Bladder microvascular endothelial cell (primary cell): ENCODE data around the gene LYRM7. TPM values are rescaled to one million over a fixed set of nuclear protein-coding genes. Genes with fewer than 3 reads are reported as not detected.

Experiments used
- total RNA-seq: library from RNA; depleted of rRNA; stranded (reverse); fragments of >200 nt; gene quantifications from 2 replicates; pipeline ENCODE4 v1.2.3, GENCODE V29; 2014

The LYRM7 gene
- 2.3 and 4.6 TPM in 2 replicates for total RNA-seq

DNA sequence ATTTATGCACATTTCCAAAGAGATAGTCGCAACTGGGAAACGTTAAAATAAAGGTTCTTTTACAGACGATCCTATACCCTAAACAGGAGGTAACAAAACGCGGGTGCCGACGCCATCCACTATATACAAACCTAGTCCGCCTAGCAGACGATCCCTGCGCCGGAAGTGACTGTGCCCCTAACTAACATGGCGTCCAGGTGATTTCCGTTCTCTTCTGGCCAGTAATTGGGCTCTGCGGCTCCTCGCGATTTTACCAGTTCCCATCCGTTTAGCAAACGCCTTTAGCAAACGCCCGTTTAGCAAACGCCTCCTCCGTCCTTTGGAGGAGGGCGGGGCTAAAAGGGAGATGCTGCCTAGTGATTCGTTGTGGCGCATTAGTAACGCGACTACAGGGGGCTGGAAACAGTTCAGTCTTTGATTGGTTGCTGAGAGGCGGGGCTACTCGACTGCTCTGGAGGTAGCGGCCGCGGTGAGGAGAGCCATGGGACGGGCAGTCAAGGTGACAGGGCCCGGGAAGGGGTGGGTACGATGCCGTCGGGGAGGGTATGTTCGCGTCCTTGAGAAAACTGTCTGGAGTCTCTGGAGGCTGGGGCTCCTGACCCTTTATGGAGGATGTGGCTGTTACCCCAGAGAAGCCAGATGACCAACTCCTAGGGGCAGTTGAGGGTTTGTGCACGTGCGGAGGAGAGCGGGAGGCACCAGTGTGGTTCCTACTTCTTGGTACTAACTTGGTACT, at the start of gene LYRM7:
TSS of gene LYRM7 (plus strand) at position 405 of the 736 bp plus-strand sequence. CDS start at position 482, 77 bp downstream.

DNA sequence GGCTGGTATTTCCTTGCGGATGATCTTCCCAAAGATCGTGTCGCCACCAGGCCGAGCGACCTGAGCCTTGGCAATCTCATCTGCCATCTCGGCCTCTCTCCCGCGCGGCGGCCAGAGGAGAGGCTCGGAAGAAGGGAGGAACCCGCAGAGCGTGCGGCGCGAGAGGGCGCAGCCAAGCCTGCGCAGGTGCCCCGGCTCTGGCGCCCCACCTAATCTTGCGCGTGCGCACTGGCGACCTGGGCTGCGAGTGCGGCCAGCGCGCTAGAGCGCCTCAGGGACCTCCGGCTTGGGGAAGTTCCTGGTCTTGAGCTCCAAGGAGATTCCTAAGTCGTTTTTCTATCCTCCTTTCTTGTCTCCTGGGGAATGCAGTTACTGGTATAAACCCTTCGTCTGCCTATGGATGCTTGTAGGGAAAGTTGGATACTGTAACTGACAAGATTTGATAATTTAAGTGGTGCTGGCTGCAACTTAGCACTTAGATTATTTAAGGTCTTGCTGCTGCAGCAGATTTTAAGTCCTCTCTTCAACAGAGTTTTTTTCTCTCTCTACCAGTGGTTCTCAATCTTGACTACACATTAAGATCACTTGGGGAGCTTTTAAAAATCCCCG, 5.5 kb upstream of the LYRM7 start, which contains the start of gene HINT1:
TSS of gene HINT1 (minus strand) at position 138 of the 609 bp plus-strand sequence. CDS start at position 87, 51 bp downstream.

Other genes starting within 250 kb of the LYRM7 start
- gene HINT1, start 5.7 kb upstream of the LYRM7 start, total RNA-seq: 157 and 218 TPM in 2 replicates
- gene CDC42SE2, start 93.1 kb downstream of the LYRM7 start, total RNA-seq: 30.6 and 47.2 TPM in 2 replicates